Measurements from ENCODE around the gene L1CAM. TPM values are rescaled to one million over a fixed set of nuclear protein-coding genes. Genes with fewer than 3 reads are reported as not detected.

The L1CAM gene
- total and polyA plus RNA-seq, 2 of the 8 experiments (the other 6 are each of a cell fraction or from before 2014, with no cell fraction given): 11.0 to 43.0 TPM

GRCh38 chrX:153882557-153882956 lies 3.4 kb downstream of the L1CAM start:
- Histone ChIP-seq H2BK120ac (replicated peaks; ENCODE audit: low read depth, low read length) (peak overlapping the region; percentile 10), H3K27me3 (replicated peaks in 1 of 4; ENCODE audit: control insufficient read depth in 3 of 4, extremely low read depth in 1 of 4, insufficient read depth in 3 of 4, low read length in 3 of 4) (peaks cover 0 to 12% (median 0%) of the 10 kb centered on the region in 4 experiments; a peak in 3 of 7 replicates), H4K8ac (ENCODE audit: extremely low read depth, insufficient read depth, low read length) (no peak overlapping the region), H3K18ac (ENCODE audit: extremely low read depth, low read length) (no peak overlapping the region; the same call in 1 of the 2 replicates), H3K56ac (replicated peaks; ENCODE audit: insufficient read length, low read depth, low read length) (no peak overlapping the region), H2AK5ac (ENCODE audit: low read depth, low read length) (no peak overlapping the region), H2AFZ (ENCODE audit: low read length) (no peak overlapping the region), H3K23me2 (ENCODE audit: low read depth, low read length) (peaks cover 8% of the 10 kb centered on the region; the same call in 1 of the 2 replicates), H2BK20ac (ENCODE audit: low read length) (no peak overlapping the region), H3K23ac (ENCODE audit: insufficient read length) (no peak overlapping the region), H2BK15ac (ENCODE audit: low read length) (no peak overlapping the region), H3K79me1 (ENCODE audit: low read depth, low read length) (no peaks in the 10 kb centered on the region), H4K91ac (replicated peaks; ENCODE audit: insufficient read length, low read length) (no peak overlapping the region), H3K4me2 (ENCODE audit: insufficient read depth in 1 of 2, low read depth in 2 of 2, low read length in 2 of 2) (peak overlapping the region in 1 of 2 experiments; percentile 20; a peak in 1 of 4 replicates), H3K14ac (ENCODE audit: insufficient read length) (no peak overlapping the region), H3K36me3 (ENCODE audit: control insufficient read depth in 2 of 4, insufficient read depth in 4 of 4, low read length in 3 of 4) (no peaks in the 10 kb centered on the region), H3K4me3 (ENCODE audit: extremely low read depth in 1 of 4, insufficient read depth in 2 of 4, low read depth in 3 of 4, low read length in 4 of 4) (no peak overlapping the region), H4K5ac (ENCODE audit: insufficient read length, low read depth, low read length) (no peak overlapping the region), H2BK12ac (ENCODE audit: low read depth, low read length) (no peak overlapping the region), H3K9me3 (ENCODE audit: insufficient read depth in 2 of 2, low read depth in 1 of 2, low read length in 1 of 2) (no peaks in the 10 kb centered on the region), H3K9ac (replicated peaks in 1 of 4; ENCODE audit: extremely low read depth in 1 of 4, low read depth in 3 of 4, low read length in 3 of 4) (no peak overlapping the region), H3K79me2 (ENCODE audit: control insufficient read depth in 1 of 2, insufficient read depth in 2 of 2, low read length in 2 of 2) (no peaks in the 10 kb centered on the region; a peak in 1 of 4 replicates), H3K27ac (ENCODE audit: low read depth, low read length) (no peak overlapping the region), H4K20me1 (replicated peaks in 1 of 2; ENCODE audit: control insufficient read depth in 1 of 2, insufficient read depth in 2 of 2, low read length in 2 of 2) (peaks cover 0 to 4% of the 10 kb centered on the region in 2 experiments), H3K4ac (replicated peaks; ENCODE audit: insufficient read length, low read depth, low read length) (no peak overlapping the region), H3K4me1 (replicated peaks in 1 of 4; ENCODE audit: control insufficient read depth in 3 of 4, insufficient read depth in 4 of 4, low read length in 3 of 4) (peaks cover 4 to 55% (median 34%) of the 10 kb centered on the region in 4 experiments), H2BK5ac (ENCODE audit: low read depth, low read length) (no peak overlapping the region)
- ChIA-PET POLR2A (ENCODE audit: partially characterized antibody) (interaction anchor here (1.0 to 1.2 kb wide), 4 partner anchors 10 to 79 kb away, joined by 3 read pairs; no protein-coding TSS in a partner anchor), CTCF (ENCODE audit: partially characterized antibody) (interaction anchor here (0.6 to 1.9 kb wide), 4 partner anchors 30 to 116 kb away, joined by 3 to 4 read pairs (median 3); no protein-coding TSS in a partner anchor)
- FAIRE-seq (no peak), DNase-seq (ENCODE audit: low read depth in 1 of 2, low spot score in 2 of 2) (no peak)
- 67% methylated on average over 3 of the region's 7 CpGs; no CpG with 5 or more reads in 1 of the 2 experiments for WGBS, 2 experiments (ENCODE audit: extremely low coverage in 1 of 2, insufficient coverage in 1 of 2, insufficient read length in 1 of 2, insufficient replicate concordance in 2 of 2, low coverage in 1 of 2, low lambda C conversion rate in 2 of 2, missing lambda C conversion rate in 1 of 2)
- TF ChIP-seq SUZ12 (IDR thresholded peaks at IDR 0.05; ENCODE audit: low read length): no peak
- TF ChIP-seq ATF3 (IDR thresholded peaks at IDR 0.05; ENCODE audit: insufficient read depth, low read depth, low read length): no peak
- TF ChIP-seq NRF1 (IDR thresholded peaks at IDR 0.05; ENCODE audit: low read depth, low read length): no peak
- no peak for TF ChIP-seq EZH2 (IDR thresholded peaks at IDR 0.05; ENCODE audit: low read depth, low read length, severe bottlenecking)
- TF ChIP-seq JUN (IDR thresholded peaks at IDR 0.05; ENCODE audit: low read depth, low read length): no peak
- no peak for TF ChIP-seq HDAC6 (IDR thresholded peaks at IDR 0.05; ENCODE audit: low read depth, low read length)
